HG02973 (cell line): Measurements from ENCODE around the gene TLCD3B.

Experiments
- ATAC-seq: cut with Tn5 transposase; IDR thresholded peaks from one replicate; pipeline ENCODE4 v1.9.1; 2021; ENCODE audit warnings: moderate library complexity; ENCODE audit not compliant: unreplicated experiment

TLCD3B gene

GRCh38 chr16:29975134-29975538 is 55.9 kb downstream of the TLCD3B start:
- ATAC-seq = no peak
